ENCODE results near the gene WWOX.

The WWOX gene

GRCh38 chr16:78474762-78475161, 375.3 kb downstream of the WWOX start:
- no peak overlapping the region for H3K4me3 Mint-ChIP-seq
- H3K27ac Mint-ChIP-seq = no peak overlapping the region
- no peak for DNase-seq
- no peaks in the 10 kb centered on the region for H3K9me3 Mint-ChIP-seq
- no peaks in the 10 kb centered on the region for H3K4me1 Mint-ChIP-seq (ENCODE audit: low read depth)
- no peaks in the 10 kb centered on the region for H3K36me3 Mint-ChIP-seq (ENCODE audit: low read depth)
- no peaks in the 10 kb centered on the region for H3K27me3 Mint-ChIP-seq

DNA sequence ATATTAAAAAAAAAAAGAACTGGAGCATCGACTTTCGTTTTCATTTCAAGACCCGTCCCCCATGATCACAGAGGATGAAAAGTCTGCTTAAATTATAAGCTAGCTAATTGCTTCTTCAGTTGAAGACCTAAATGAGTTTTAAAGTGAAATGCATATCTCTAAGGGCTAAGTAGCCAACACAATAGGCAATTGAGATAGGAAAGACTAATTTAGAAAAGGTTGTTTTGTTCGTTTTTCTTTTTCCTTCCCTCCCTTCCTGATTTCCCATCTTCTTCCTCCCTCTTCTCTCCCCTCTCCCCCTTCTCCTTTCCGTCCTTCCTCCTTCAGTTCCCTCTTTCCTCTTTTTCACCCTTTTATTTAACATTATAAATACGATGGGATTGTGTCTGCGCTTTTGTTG, 377.2 kb downstream of the WWOX start:
- Mint-ChIP-seq H3K9me3 (no peaks in the 10 kb centered on the region), H3K4me3 (no peak overlapping the region), H3K27me3 (no peaks in the 10 kb centered on the region), H3K4me1 (ENCODE audit: low read depth) (no peaks in the 10 kb centered on the region), H3K36me3 (ENCODE audit: low read depth) (no peaks in the 10 kb centered on the region), H3K27ac (no peak overlapping the region)
- no peak for DNase-seq

GRCh38 chr16:78478267-78478861, 378.9 kb downstream of the WWOX start:
- H3K27ac Mint-ChIP-seq = no peak overlapping the region
- no peaks in the 10 kb centered on the region for H3K36me3 Mint-ChIP-seq (ENCODE audit: low read depth)
- peak; percentile 31 for DNase-seq
- H3K4me3 Mint-ChIP-seq = no peak overlapping the region
- no peaks in the 10 kb centered on the region for H3K9me3 Mint-ChIP-seq
- H3K27me3 Mint-ChIP-seq = no peaks in the 10 kb centered on the region
- H3K4me1 Mint-ChIP-seq (ENCODE audit: low read depth) = no peaks in the 10 kb centered on the region

GRCh38 chr16:78479723-78480122, 380.3 kb downstream of the WWOX start:
- no peak for DNase-seq
- H3K4me1 Mint-ChIP-seq (ENCODE audit: low read depth) = no peaks in the 10 kb centered on the region
- no peaks in the 10 kb centered on the region for H3K9me3 Mint-ChIP-seq
- no peak overlapping the region for H3K4me3 Mint-ChIP-seq
- H3K27ac Mint-ChIP-seq = no peak overlapping the region
- no peaks in the 10 kb centered on the region for H3K36me3 Mint-ChIP-seq (ENCODE audit: low read depth)
- no peaks in the 10 kb centered on the region for H3K27me3 Mint-ChIP-seq

- H3K27ac Mint-ChIP-seq = no peak overlapping the region
- H3K9me3 Mint-ChIP-seq = no peaks in the 10 kb centered on the region
- no peaks in the 10 kb centered on the region for H3K27me3 Mint-ChIP-seq
- no peak for DNase-seq
- no peak overlapping the region for H3K4me3 Mint-ChIP-seq
- no peaks in the 10 kb centered on the region for H3K36me3 Mint-ChIP-seq (ENCODE audit: low read depth)
- no peaks in the 10 kb centered on the region for H3K4me1 Mint-ChIP-seq (ENCODE audit: low read depth)
Observed at GRCh38 chr16:78480588-78480987, 381.1 kb downstream of the WWOX start.

DNA sequence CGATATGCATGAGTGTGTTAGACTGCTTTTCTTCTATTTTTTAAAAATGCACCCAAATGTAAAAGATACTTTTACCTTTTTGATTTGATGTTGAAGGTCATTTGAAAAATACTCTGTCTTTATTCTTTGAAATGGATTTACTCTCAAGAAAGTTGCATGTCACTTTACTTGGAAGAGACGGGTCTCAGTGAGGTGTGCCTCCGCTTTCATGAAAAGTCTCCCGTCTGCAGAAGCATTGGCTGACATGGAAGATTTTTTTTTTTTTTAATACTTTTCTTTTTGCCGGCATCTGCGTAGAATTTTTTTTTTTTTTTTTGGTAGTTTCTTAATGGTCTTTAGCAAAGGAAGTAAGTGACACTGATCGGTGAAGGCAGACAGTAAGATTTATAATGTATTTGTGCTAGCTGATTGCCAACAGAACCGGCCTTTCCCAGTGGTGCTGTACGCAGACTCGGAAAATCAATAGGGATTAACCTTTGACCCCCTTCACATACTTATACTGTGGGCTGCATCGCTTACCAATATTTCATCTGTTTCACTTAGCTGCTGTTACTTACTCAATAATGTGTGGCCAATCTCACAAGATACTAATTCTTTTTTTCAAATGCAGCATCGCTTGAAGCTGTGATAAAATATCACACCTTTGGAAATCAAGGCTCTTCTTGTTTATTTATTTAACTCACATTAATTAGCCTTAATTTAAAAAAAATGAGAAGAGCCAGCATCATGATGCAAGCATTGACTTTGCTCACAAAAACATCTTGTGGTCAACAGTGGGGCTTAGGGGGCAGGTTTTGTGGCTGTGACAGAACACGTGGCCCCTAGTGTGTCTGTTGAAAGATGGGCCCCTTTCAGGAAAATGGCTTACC, 383.9 kb downstream of the WWOX start:
- no peak for DNase-seq
- H3K27me3 Mint-ChIP-seq = no peaks in the 10 kb centered on the region
- no peaks in the 10 kb centered on the region for H3K36me3 Mint-ChIP-seq (ENCODE audit: low read depth)
- H3K27ac Mint-ChIP-seq = no peak overlapping the region
- H3K4me1 Mint-ChIP-seq (ENCODE audit: low read depth) = no peaks in the 10 kb centered on the region
- H3K4me3 Mint-ChIP-seq = no peak overlapping the region
- H3K9me3 Mint-ChIP-seq = no peaks in the 10 kb centered on the region

DNA sequence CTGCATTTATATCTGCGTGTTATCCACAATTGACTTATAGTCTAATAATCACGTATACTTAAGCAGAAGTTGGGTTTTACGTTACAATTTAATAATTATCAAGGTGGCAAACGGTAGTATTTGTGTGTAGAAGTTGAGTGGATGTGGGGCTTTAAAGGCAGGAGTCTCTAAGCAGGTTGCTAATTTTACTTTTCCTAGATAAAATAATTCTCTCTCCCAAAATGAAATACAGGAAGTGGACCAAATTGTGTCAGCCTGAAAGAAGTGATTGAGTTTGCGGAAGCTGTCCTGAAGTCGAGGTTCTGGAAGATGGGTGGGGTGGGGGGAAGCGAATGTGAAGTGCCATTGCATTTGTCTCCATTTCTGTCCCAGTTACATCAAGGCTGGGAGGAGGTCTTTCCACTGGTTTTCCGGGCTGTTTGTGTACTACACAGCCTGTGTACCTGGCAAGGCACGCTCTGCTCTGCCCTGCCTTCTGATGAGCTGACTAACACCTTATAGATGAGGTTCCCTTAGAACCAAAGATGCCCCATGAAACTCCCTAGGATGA, 385.1 kb downstream of the WWOX start:
- H3K4me3 Mint-ChIP-seq = no peak overlapping the region
- H3K9me3 Mint-ChIP-seq = no peaks in the 10 kb centered on the region
- H3K27me3 Mint-ChIP-seq = no peaks in the 10 kb centered on the region
- H3K36me3 Mint-ChIP-seq (ENCODE audit: low read depth) = no peaks in the 10 kb centered on the region
- DNase-seq = no peak
- H3K4me1 Mint-ChIP-seq (ENCODE audit: low read depth) = no peaks in the 10 kb centered on the region
- no peak overlapping the region for H3K27ac Mint-ChIP-seq

- no peaks in the 10 kb centered on the region for H3K9me3 Mint-ChIP-seq
- H3K4me3 Mint-ChIP-seq = no peak overlapping the region
- DNase-seq = no peak
- H3K27me3 Mint-ChIP-seq = no peaks in the 10 kb centered on the region
- H3K27ac Mint-ChIP-seq = no peak overlapping the region
- H3K4me1 Mint-ChIP-seq (ENCODE audit: low read depth) = no peaks in the 10 kb centered on the region
- H3K36me3 Mint-ChIP-seq (ENCODE audit: low read depth) = no peaks in the 10 kb centered on the region
Observed at GRCh38 chr16:78485188-78485916, 385.9 kb downstream of the WWOX start.

DNA sequence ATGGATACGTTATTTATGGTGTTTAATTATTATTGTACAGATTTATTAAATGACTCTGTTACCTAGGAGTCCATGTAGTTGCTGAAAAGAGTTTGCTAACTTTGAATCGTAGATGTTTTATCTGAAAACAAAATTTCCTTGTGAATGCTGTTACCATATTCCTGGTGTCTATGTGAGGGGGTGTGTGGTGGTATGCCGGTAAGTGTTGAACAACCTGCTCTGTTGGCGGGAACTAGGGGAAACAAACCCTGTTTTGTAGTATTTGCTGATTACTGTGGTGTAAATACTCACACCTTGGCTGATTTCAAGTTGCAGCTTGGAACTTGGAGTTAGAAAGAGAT, 386.4 kb downstream of the WWOX start:
- H3K4me1 Mint-ChIP-seq (ENCODE audit: low read depth) = no peaks in the 10 kb centered on the region
- no peak overlapping the region for H3K4me3 Mint-ChIP-seq
- H3K27ac Mint-ChIP-seq = no peak overlapping the region
- no peaks in the 10 kb centered on the region for H3K36me3 Mint-ChIP-seq (ENCODE audit: low read depth)
- DNase-seq = no peak
- no peaks in the 10 kb centered on the region for H3K9me3 Mint-ChIP-seq
- no peaks in the 10 kb centered on the region for H3K27me3 Mint-ChIP-seq

DNA sequence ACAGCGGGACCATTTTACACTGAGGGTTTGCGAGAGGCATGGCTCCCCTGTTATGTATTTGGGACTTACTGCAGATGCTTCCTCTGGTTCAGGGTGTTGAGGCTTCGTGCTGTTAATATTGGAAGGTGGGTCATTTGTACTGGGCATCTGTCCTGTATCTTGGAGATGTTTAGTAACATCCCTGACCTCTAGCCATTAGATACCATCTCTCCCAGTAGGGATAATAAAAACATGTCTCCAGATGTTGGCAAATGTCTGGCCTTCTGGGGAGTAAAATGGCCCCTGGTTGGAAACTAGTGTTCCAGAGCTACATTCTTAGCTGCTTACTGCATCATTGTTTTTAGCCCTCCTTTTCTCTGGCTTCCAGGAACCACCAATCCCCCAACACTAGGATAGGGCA, 388.0 kb downstream of the WWOX start:
- Mint-ChIP-seq H3K4me3 (no peak overlapping the region), H3K4me1 (ENCODE audit: low read depth) (no peaks in the 10 kb centered on the region), H3K36me3 (ENCODE audit: low read depth) (no peaks in the 10 kb centered on the region), H3K27ac (no peak overlapping the region), H3K27me3 (no peaks in the 10 kb centered on the region), H3K9me3 (no peaks in the 10 kb centered on the region)
- no peak for DNase-seq

DNA sequence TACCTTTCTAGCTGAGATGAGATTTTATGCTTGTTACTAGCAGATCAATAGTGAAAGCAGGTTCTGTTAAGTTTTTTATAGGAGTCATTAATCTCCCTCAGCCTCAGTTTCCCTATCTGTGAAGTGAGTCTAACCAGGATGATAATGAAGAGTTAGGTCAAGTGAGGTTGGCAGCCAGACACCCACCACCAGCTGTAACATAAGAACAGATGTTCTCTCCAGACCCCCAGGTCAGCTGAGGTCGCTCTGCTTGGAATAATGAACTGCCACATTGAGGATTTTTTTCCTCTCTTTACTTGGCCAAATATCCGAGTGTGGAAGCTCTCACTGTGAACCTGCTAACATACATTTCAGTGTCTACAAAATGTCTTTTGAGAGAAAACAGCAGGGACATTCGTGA, 389.6 kb downstream of the WWOX start:
- no peak for DNase-seq
- no peaks in the 10 kb centered on the region for H3K27me3 Mint-ChIP-seq
- H3K4me1 Mint-ChIP-seq (ENCODE audit: low read depth) = no peaks in the 10 kb centered on the region
- H3K27ac Mint-ChIP-seq = no peak overlapping the region
- H3K9me3 Mint-ChIP-seq = no peaks in the 10 kb centered on the region
- H3K4me3 Mint-ChIP-seq = no peak overlapping the region
- no peaks in the 10 kb centered on the region for H3K36me3 Mint-ChIP-seq (ENCODE audit: low read depth)

DNA sequence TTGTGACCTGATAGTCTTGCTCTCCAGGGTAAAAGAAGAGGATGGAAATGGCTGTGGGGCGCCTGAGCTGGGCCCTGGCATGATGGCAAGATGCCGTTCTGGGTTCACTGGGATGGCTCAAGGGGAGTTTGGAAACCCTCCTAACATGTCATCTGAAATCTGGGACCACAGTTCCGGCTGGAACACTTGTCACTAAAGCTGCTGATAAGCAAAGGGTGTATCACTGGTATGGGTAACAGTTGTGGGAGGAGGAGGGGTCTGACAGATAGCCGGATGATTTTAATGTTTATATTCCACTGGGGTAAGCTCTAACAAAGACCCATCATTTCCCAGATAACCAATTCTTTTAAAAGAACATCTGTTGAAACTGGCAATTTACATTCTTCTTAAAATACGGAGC, 390.2 kb downstream of the WWOX start:
- Mint-ChIP-seq H3K4me1 (ENCODE audit: low read depth) (no peaks in the 10 kb centered on the region), H3K27me3 (no peaks in the 10 kb centered on the region), H3K27ac (no peak overlapping the region), H3K4me3 (no peak overlapping the region), H3K9me3 (no peaks in the 10 kb centered on the region), H3K36me3 (ENCODE audit: low read depth) (no peaks in the 10 kb centered on the region)
- no peak for DNase-seq

GRCh38 chr16:78490431-78490830, 391.0 kb downstream of the WWOX start:
- no peaks in the 10 kb centered on the region for H3K9me3 Mint-ChIP-seq
- H3K36me3 Mint-ChIP-seq (ENCODE audit: low read depth) = no peaks in the 10 kb centered on the region

DNA sequence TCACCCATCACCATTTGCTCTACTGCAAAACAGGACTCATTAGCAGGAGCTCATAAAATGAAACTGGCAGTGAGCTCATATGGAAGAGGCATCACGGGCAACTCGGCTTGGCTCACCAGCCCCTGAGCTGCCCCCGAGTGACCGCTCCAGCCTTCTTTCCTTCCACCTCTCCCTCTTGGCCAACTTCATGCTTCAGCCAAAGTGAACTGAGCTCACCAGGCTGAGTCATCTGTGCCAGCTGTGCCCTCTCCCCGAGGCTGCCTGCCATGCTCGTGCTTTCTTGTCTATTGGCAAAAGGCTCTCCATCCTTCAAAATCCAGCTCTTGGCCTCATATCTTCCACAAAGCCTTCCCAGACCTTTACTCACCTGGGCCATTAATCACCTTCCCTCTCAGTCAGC, 391.4 kb downstream of the WWOX start:
- no peaks in the 10 kb centered on the region for H3K4me1 Mint-ChIP-seq (ENCODE audit: low read depth)
- no peaks in the 10 kb centered on the region for H3K9me3 Mint-ChIP-seq
- DNase-seq = no peak
- no peaks in the 10 kb centered on the region for H3K36me3 Mint-ChIP-seq (ENCODE audit: low read depth)
- H3K27me3 Mint-ChIP-seq = no peaks in the 10 kb centered on the region
- no peak overlapping the region for H3K4me3 Mint-ChIP-seq
- no peak overlapping the region for H3K27ac Mint-ChIP-seq

More at GRCh38 chr16:78490431-78490830, 391.0 kb downstream of the WWOX start:
- H3K27me3 Mint-ChIP-seq = no peaks in the 10 kb centered on the region
- no peak overlapping the region for H3K27ac Mint-ChIP-seq
- H3K4me3 Mint-ChIP-seq = no peak overlapping the region
- no peak for DNase-seq
- no peaks in the 10 kb centered on the region for H3K4me1 Mint-ChIP-seq (ENCODE audit: low read depth)

- Mint-ChIP-seq H3K4me3 (no peak overlapping the region), H3K27ac (no peak overlapping the region), H3K4me1 (ENCODE audit: low read depth) (no peaks in the 10 kb centered on the region), H3K9me3 (no peaks in the 10 kb centered on the region), H3K36me3 (ENCODE audit: low read depth) (no peaks in the 10 kb centered on the region), H3K27me3 (no peaks in the 10 kb centered on the region)
- DNase-seq = no peak
Observed at GRCh38 chr16:78493573-78493972, 394.1 kb downstream of the WWOX start.
